DMS53 treated with DMSO at 0.1 percent for 48 hours (cell line): ENCODE data around the gene WNT4.

Experiments
- DNase-seq: peaks from one replicate; lab custom pipeline; 2025; ENCODE audit not compliant: unreplicated experiment; lab: John Stamatoyannopoulos, UW

Gene WNT4

DNA sequence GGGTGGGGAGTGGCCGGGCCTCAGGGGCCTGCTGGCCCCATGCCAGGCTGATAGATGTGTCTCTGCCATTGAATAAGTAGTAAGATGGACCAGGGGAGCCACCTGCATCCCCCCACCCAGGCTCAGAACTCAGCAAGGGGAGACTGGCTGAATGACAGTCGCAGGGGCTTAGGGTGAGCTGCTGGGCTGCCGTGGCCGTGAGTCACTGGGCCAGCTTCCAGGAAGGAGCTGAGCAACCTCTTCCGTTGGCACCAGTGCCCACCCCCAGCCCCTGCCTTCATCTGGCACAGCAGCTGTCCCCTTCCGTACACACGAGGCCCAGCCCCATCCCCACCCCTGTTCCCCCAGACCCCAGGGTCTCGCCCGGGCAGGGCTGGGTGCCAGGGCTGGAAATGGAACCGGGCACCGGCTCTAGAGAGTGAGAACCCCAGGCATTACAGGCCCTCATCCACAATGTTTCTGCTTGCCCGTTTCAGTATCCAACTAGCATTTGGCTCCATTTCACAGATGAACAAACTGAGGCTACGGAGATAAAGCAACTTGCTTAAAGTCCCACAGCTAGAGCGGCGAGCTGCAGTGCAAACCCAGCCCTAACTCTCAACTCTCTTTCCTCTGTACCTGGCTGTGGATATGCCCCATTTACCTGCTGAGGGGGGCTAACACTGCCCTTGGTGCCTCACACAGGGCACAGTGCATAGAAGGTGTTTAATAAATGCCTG, 10.2 kb downstream of the WNT4 start:
- DNase-seq = no peak

DNA sequence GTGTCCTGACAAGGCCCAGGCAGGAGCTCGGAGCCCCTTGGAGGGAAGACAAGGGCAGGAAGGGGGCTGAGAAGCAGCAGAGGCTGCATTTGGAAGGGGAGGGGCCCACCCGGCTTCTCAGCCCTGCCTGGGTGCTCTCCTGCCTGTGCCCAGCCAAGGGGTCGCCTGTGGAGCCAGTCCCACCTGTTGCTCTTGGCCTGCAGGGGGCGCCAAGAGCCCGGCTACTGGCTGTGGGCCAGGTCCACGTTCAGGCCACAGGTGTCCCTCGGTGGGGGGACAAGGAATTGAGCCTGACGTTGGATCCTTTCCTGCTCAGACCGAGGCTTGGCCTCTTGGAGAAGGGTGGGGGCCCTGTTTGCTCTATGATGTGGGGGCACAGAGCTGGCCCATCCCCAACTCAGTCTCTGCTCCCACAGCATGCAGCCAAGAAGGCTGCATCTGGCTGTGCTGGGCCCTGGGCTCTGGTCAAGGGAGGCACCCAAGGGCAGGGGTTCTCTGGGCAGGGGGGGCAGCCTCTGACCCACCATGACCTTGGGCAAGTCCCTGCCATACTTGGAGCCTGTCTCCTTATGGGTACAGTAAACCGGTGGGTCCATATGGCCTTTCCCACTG, 10.9 kb downstream of the WNT4 start:
- peak; percentile 57 for DNase-seq

DNA sequence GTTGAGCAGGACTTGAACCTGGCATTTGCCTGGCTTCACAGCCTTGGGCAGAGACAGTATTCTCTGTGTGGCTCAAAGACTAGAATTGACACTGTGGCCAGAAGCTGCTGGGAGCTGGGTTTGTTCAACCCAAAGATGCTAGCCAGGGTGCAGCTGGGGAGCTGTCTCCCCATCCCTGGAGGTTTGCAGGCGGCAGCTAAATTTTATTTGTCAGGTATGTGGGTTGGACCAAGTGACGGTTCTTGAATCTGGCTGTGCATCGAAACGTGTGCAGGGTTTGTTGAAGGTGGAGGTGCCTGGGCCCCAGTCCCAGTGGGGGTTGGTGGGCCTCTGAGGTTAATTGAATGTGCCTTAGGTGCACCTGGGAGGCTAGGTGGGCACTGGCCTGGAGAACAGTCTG, 11.8 kb downstream of the WNT4 start:
- DNase-seq = no peak

DNA sequence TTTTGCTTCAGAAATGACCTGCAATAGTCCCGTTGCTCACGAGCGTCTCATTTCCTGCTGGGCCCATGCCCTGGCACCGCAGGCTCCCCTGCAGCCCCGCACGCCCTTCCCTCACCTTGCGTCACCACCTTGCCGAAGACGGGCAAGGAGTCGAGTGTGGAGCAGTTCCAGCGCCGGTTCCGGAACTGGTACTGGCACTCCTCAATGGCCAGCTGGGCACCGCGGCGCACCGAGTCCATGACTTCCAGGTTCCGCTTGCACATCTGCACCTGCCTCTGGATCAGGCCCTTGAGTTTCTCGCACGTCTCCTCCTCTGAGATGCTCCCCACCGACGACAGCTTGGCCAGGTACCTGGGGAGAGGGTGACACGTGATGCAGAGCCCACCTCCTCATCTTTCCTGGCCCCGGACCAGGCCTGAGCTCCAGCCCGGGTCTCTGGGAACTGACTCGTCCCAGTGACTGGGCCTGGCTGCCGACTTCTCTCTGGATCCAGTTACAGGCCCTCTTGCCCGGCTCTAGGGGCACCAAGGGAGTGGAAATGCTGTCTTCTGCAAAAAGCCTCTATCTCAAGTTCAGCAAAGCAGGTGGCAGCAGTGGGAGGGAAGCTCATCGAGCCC, 13.3 kb downstream of the WNT4 start:
- DNase-seq = no peak

DNA sequence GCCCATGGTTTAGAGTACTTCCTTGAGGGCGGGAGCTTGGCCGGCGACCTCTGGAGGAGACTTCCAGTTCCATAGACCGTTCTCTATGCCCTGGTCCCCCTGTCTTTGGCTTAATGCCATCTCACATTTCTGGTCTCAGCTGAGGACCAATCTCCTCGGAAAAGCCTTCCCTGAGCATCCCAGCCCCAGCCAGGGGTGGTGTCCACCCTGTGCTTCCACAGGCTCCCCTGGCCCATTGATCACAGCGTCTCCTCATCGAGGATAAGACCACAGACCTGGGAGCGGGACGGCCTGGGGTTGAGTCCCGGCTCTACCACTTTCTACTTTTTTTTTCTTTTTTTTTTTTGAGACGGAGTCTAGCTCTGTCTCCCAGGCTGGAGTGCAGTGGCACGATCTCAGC, 14.5 kb downstream of the WNT4 start:
- DNase-seq = no peak

DNA sequence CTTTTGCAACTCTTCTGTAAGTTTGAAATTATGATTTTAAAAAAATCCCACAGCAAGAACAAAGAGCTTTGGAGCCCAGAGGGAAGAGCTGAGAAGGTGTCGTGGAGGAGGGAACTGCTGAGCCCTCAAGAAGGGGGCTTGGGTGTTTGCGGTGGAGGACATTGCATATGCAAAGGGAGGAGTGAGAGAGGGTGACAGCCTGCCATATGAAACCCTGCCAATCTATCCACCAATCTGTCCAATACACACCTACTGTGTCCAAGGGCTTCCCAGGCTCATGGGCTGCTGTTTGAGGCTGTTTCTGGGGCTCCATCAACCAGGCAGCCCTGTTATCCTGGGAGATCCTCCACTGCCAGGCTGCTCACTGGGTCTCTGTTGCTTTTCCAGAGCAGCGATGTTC, 15.2 kb downstream of the WNT4 start:
- DNase-seq = no peak

DNA sequence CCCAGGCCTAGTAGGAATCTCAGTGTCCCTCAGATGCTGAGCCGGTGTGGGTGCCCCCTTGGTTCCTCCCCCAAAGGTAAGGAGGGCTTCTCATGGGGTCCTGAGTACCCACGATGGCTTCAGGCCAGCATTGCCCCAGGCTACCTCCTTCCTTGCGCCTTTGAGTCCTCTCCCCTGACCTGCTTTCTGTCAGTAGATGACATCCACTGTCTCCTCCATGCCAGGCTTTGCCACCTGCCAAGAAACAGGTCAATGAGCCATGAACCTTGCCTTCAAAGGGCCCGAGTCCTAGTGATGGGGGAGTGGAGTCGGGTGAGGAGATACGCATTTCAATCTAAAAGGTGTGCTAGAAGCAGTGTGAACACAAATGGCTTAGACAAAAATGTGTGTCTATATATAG, 15.6 kb downstream of the WNT4 start:
- DNase-seq = no peak

DNA sequence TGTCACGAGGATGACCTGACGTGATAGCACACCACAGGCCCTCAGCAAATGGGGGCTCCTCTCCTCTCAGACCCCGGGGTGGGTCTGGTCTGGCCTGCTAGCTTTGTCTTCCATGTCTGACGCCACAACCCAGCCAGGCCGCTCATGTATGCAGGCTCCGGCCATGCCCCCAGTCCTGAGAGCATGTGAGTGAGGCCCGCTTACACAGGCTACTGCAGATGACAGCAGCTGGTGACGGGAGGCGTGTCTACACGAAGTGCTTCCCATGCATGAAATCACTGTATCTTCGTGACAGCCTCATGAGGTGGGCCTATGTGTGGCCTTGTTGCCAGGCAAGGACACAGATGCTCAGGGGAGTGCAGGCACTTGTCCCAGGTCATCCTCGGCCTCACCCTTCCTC, 16.4 kb downstream of the WNT4 start:
- no peak for DNase-seq

DNA sequence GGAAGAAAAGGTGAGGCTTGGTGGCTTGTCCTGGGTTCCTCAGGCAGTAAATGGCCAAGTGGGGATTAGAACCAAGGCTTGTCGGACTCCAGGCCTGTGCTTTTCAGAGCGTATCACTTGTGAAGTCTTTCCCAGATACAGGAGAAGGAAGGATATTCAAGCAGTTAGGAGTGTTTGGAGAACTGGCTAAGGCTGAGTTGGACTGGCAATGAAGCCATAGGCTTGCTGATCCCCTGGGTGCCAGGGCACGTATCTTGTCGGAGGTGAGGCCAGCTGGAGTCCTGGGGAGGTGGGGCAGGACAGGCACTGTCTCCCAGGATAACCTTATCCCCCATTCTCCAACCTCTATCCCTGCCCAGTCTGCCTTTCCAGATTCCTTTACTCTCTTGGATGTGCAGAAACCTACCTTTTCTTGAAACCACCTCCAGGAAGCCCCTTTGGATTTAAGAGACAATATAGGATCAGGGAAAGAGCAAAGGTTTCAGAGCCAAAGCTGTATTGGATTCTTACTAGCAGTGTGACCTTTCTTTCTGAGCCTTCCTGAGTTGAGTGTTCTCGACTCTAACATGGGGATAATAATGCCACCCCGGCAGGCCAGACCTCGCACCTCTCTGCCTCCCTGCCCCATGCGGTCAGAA, 18.2 kb downstream of the WNT4 start:
- no peak for DNase-seq

DNA sequence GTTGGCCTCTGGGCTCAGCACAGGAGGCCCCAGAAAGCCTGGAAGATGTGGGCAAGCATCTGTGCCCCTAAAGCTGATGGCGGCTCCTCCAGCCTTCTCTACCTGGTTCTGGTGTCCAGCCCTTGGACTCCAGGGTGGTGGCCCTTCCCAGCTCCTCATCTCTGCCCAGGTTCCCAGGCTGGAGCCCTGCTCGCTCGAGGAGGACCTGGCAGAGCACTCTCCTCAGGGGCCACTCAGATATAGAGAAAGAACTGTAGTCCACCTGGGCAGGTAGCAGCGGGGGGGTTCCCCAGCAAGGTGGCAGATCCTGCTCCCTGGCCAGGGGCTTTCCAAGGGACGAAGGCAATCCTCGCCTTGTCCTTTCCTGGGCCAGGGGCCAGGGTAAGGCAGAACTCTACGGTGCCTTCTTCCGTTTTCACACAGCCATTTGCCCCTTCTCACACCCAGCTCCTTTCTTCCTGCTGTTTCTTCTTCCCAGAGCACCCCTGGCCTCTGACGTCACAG, 18.9 kb downstream of the WNT4 start:
- no peak for DNase-seq

DNA sequence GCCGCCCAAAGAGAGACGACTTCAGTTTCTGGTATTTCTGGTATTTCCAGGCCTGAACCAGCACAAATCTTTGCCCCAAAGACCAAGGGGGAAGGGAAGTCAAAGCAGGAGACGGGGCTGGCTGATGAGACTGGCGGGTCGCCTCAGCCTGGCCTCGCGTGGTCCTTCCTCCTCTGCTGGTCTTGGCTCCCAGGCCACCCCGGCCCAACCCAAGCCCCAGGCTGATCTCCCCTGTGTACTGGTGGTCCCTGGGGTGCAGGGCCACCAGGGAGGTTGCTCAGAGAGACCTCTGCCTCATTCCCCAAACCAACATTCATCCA, 19.9 kb downstream of the WNT4 start:
- no peak for DNase-seq

DNA sequence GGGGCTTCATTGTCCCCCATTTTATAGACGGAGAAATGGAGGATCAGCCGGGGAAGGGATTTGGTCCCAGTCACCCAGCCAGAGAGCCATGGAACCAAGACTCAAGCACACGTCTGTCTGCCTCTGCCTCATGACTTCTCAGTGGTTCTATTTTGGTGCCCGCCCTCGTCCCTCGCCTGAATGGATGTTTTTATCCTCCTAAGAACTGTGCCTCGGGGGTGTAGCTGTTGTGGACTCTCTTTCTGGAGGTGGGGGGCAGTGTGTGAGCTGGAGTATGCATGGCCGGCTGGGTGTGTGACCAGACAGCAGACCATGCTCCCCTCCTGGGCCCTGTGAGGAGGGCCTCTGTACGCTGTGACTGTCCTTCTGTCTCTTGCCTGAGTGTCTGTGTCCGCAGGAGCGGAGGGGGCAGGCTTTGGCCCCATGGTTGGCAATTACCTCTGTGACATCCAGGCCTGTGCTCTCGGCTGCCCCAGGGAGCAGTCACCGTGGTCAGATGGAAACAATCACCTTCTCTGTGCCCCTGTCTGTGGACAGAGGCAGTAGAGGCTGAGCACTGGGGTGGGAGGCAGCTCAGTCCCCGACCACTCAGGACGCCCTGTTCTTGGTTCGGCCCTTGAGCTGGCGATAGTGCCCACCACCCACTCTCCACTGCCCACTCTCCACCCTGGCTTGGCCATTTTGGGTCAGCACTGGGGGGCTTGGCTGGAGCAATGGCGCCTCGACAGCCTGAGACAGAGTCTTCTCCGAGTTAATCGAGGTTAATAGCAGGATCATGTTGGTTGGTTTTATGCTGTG, 20.4 kb downstream of the WNT4 start:
- DNase-seq = no peak

DNA sequence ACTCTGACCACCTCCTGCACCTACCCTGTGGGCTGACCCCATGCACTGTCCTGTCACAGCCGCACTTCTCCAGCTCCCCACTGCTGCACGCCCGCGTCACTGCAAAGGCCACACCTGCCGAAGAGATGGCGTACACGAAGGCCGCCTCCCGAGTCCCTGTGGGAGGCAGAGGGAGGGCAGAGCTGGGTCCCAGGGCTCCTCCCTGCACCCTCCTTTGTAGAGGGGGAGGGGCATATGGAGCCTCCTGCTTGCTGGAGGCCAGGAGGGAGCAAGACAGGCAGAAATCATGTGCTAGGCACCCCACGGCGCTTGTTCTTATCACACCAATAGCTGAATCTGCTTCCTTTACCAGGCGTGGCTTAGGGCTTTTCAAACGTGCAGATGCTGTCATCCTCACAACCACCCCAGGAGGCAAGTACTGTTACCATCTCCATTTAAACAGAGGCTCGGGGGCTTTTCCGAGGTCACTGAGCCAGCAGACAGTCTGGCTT, 21.4 kb downstream of the WNT4 start:
- no peak for DNase-seq

DNA sequence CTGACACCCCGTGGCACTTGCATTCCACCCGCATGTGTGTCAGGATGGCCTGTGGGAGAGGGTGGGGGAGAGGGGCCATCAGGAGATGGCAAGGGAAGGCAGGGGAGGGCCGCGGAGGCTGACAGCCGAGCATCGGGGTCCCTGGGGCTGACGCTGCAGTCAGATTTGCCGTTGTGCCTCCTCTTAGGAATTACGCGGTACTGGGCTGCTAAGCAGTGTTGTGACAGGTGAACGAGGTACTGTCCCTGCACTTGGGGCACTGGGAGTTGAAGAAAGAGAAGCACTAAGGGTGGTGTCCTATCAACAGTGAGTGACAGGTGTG, 22.5 kb downstream of the WNT4 start:
- DNase-seq = no peak

DNA sequence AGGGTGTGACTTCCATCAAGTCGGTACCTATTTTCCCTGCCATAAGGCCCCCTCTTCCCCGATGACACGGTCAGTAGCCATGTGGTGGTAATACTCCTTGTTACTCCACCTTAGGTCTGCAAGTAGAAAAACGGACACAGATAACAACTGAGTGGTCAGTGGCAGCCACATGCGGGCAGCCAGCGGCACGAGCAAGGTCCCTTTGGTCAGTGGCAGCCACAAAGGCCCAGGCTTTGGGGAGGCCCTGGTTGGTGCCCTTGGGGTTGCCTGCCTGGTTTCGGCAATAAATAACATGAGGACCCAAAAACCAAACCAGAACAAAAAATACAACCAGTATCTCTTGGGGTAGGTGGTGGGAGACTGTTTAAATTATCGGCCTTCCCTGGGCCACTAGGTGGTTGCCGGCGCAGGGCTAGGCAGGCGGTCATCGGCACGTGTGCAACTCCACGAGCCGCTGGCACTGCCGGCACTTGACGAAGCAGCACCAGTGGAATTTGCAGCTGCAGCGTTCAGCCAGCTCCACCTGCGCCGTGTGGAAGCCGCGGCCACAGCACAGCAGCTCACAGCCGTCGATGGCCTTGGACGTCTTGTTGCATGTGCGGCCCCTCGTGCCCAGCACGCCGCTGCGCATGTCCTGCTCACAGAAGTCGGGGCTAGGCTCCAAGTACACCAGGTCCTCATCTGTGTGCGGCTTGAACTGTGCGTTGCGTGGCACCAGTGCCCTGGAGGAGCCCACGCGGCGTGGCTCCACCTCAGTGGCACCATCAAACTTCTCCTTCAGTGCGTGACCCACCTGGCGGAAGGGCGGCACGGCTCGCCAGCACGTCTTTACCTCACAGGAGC, 23.1 kb downstream of the WNT4 start:
- DNase-seq = no peak

DNA sequence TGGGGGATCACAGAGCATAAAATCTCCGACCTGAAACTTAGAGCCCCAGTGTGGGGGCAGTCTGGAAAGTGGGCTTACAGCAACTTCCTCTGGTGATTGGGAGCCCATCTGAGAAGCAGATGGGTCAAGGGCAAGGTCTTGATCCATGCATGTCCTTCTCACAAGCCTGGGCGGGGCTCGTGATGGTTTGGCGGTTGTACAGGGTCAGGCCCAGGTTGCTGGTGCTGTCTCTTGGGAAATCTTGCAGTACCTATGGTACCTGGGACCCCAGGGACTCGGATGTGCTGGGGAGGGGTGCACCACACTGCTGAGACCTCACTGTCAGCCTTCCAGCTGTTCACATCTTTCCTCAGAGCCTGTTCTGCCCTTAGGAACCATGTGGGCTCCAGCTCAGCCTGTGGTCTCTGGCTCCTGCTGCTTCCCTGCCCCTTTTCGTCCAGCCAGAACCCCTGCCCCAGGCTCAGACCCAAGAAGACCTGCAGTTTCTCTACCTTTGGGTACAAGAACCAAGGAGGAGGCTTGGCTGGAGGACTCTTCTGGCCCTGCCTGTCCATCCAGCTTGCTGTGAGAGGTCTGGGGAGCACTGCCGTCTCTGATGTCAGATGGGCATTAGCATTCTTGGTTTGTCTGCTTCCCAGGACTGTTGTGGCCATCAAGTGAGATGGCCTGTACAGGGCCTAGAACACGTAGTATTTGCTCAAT, 24.5 kb downstream of the WNT4 start:
- DNase-seq = no peak

DNA sequence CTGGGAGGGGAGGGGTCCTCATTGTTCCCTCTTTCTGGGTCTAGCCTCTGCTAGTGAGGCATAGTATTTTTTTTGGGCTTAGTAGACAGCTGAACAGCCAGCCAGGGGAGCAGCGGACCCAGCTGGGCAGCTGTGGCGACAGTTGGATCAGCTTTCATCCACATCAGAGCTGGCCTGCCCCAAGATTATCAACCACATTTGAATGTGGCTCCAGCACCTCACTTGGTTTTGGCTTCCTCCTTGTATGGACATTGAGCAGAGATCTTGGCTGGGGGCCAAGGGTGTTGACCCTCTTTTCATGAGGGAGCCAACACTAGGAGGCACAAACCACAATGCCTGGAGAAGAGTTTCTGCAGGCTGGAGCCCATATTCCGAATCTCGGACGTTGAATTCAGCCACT, 25.0 kb downstream of the WNT4 start:
- no peak for DNase-seq

DNA sequence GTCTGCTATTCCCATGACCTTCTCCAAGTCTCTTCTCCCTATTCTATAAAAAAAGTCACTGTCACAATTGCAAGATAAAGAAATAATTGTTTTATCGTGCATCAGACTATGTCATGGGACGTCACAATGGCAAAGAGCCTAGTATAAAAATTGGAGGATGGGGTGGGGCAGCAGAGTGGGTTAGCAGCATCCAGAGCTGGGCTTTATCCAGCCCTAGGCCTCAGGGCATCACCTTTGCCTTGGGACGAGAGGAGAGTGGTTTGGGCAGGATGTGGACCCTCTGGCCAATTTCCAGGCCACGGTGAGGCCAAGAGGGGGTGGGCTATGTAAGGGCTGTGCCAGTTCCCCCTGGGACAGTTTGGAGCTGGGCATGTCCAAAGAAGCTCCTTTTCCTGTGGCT, 25.7 kb downstream of the WNT4 start:
- DNase-seq = no peak

DNA sequence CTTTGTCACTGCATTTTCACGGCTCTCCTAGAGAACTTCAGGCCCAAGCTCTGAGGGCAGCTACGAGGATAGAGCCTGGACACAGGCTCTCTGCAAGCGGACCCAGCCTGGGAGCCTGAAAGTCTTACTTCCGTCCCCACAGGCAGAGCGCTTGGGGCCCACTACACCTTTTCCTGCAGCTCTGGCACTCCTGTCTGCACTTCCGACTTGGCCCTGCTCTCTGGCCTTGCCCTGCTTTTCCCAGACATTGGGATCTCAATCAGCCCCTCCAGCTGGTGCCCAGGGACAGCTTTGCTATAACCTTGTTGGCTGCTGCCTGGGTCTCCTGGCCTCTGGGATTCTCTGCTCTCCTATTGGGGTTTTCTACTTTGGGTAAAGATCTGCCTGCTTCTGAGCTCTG, 27.6 kb downstream of the WNT4 start:
- DNase-seq = no peak
